EH (cell line): Measurements from ENCODE around the gene SSU72.

Source experiments
- DNase-seq: peaks from one replicate; pipeline ENCODE4 v3.0.0-alpha.2; 2015; ENCODE audit warnings: low read depth

SSU72 gene

DNA sequence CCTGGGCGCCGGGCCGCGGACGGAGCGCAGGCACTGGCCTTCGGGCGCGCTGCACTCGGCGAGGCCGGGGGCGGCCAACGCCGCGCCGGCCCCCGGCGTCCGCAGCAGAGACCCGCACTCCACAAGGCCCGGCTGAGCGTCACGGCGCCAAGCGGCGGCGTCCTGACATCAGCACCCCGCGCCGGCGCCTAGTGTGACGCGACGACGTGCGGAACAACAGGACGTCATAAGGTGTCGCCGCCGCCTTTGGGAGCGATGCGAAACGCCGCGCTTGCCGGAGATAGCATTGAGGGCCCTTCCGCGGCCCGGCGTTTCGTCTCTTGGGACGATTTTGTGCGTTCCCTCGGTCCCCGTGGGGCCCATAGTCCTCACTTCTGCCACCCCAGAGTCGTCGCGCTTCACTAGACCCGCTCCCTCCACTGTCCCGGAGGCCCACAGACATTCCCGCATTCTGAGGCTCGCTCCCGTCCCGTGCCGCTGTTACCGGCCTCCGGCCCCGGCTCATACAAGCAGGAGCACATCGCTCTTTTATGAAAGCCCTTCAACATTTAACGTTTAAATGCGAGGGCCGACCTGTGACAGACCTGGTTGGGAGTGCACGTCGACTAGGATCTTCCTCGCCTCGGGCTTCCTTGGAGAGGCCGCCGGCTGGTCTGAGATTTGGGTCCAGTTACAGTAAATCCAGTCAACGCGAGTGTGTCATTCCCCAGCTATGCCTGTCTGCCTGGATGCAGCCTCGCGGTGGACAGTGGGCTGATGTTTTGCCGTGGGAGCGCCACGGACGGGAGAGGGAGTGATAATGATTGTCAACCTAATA is at the start of gene SSU72:
Gene SSU72, minus strand, starts transcription at position 143 of the 817 bp plus-strand sequence. CDS start 306 bp downstream, outside the sequence.
- peak; percentile 89 for DNase-seq

DNA sequence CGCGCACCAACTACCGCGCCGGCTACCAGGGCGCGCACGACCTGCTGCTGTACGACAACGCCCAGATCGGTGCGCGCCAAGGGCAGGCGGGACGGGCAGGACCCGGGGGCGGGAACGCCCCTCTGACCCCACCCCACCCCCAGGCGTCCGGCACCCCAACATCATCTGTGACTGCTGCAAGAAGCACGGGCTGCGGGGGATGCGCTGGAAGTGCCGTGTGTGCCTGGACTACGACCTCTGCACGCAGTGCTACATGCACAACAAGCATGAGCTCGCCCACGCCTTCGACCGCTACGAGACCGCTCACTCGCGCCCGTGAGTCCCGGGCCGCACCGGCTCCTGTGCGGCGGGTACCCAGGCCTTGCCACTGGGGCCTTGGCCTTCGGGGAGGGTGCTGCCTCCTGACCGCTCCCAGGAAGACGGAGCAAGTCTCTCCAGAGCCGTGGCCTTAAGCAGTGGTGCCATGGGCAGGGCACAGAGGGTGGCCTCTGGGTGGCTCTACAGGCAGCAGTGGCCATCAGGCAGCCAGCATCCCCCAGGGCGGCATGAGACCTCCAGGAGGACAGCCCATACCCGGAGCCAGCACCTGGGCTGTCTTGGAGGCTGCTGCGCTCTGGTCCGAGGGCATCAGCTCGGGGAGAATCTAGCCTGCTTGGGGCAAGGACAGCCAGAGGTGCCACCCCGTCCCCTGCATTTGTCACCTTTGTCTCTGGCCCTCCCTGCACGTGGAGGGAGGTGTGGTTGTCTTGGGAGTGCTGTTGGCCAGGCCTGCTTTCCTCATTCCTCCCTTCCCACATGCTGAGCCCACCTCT is 49.2 kb upstream of the SSU72 start:
- DNase-seq: no peak

DNA sequence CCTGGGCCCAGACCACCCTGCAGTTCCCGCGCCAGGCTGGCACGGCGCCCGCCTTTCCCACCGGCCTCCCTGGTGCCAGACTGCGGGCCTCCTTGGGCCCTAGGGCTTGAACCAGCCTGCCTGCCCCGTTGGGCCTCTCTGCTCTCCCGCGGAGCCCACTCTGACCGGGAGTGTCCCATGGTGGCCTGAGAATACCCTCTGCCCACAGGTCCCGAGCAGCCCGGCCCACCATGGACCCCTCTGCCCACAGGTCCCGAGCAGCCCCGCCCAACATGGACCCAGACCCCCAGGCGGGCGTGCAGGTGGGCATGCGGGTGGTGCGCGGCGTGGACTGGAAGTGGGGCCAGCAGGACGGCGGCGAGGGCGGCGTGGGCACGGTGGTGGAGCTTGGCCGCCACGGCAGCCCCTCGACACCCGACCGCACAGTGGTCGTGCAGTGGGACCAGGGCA is 48.5 kb upstream of the SSU72 start:
- no peak for DNase-seq

DNA sequence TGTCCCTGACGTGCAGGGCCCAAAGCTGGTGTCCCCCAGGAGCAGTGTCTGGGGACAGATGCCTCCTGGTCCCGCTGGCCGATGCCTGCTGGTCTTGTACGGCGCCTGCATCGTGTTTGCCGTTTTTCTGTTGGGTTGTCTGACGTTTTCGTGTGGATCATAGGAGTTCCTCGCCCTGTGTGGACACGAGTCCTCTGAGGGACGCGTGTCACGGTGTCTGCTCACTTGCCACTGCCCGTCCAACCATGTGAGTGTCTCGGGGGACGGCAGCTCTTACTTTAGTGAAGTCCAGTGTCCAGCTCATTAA is 48.1 kb upstream of the SSU72 start:
- no peak for DNase-seq

DNA sequence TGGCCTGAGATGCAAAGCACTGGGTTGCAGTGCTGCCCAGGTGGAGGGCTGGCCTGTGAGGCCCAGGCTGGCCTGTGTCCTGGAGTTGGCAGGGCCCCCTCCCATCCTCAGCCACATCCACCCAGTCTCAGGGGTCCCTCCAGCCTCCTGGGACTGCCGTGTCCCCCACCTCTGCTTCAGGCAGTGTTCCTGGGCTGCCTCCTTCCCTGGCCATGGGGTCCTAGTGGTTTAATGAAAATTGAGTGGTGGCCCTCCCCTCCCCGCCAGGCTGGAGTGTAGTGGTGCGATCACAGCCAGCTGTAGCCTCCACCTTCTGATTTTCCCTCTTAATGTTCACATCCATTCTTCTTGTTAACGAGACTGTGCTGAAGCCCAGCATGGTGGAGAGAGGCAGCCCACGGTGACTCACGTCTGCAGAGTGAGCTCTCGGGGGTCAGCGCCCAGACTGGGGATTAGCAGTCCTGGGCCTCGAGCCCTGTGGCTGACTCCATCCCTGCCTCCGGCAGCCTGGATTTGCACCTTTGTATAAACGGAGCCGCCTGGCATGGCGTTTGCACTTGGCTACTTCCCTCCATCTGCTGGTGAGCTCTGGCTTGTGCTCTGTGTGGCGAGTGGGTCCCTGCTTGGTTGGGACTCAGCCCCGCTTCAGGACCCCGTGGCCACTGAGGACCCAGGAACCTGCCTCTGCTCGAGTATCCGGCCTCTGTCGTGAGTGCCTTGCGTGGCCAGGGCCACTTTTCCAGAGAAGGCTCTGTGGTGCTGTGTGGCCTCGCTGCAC is 47.5 kb upstream of the SSU72 start:
- no peak for DNase-seq

DNA sequence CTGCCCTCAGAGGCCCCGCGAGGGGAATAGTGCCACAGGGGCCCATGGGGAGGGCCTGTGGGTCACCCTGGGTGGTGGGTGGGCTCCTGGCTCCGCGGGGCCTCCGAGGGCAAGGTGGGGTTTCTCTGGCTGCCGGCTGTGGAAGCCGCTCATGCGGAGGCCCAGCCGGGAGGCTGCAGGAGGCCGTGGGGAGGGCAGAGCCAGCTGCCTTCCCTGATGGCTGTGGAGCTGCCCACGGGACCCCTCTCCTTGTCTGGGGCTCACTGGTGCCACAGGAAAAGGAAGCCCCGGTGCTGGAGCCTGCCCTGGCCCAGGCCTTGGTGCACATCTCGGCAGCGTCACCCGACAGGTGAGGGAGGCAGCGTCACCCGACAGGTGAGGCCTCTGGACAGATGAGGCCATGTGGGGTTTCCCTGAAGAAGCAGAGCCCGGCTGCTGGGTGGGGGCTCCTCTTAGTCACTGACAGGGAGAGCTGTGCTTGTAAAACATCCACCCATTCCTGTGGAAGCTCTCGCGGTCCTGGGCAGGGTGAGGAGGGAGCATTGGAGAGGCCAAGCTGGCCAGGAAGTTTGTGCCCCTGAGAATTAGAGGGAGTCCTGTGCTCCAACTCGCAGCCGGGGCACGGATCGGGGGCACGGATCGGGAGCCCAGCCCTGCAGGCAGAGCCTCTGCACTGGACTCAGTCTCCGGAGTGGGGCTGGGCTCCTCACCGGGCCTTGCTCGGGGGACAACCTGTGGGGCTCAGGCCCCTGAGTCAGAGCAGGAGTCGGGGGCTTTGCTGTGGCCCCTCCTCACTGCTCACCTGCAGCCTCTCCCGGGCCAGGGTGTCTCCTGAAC is 46.7 kb upstream of the SSU72 start:
- DNase-seq: no peak

DNA sequence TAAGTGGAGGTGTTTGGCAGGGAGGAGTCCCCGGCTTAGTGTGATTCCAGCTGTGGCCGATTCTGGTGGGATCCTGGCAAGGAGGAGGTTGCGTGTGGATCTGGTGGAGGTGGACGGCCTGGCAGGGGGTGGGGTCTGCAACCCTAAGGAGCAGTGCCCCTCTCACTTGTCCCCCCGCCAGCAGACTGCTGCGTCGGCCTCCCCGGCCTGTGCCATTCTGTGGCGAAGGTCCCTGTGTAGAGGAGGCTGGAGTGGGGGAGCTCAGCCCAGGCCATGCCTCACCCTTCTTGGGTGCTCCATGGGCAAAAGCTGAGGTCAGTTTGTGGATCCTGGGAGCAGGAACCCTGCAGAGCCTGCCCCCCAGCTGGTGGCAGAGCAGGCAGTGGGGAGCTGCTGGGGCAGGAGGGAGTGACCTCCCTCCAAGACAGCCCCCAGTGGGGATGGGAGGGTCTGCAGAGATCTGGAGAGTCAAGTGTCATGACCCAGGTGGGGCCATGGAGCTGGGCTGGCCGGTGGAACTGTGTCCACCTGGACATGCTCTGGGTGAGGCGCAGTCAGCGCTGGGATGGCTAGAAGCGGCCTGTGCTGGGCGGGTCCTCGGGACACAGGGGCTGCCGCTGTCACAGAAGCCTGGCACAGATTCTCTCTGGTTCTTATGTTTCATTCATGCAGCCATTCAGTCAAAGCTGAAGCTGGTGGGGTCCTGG is 45.9 kb upstream of the SSU72 start:
- DNase-seq: no peak

DNA sequence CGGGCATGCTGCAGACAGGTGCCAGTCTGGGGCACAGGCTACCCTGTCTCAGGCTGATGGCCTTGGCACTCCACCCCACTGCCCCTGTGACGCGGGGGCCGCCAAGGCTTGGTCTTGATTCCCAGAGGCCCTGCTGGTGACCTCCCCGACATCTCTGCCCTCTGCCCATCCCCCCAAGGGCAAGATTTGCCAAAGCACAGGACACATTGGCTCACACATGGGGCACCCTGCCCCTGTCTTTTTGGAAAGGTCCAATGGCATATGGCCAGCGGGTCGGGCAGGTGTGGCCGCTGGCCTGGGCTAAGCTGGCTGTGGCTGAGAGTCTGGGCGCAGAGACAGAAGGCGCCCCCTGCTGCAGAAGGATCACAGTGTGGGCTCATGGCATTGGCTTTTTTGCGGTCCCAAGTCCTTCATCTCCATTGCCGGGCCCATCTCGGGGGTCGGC is 45.3 kb upstream of the SSU72 start:
- DNase-seq: no peak

DNA sequence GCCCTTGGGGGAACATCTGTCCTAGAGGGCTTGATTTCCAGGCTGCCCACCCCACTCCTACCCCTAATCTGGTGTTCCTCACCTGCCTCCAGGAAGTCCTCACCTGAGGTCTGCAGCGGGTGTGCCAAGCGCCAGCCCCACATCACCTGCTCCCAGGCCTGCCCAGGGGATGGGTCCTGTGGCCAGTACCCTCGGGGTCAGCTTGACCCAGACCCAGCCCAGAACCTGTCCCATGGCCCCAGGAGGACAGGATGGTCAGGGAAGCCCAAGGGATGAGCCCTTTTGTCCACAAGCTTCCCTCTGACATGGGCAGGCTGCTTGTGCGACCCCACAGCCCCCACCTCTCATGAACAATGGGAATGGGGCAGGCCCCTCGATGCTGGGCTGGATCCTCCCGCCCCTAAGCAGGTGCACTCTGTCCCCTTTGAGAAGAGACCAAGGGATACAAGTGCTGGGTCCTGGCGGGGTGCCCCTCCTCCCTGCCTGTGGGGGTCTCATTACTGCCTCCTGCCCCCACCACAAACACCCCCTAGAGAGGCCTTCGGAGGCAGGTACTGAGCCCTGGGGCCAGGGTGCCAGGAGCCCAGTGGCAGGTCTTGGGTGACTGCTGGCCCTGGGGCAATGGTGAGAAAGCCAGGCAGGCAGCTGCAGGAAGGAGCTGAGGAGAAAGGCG is 43.9 kb upstream of the SSU72 start:
- no peak for DNase-seq

DNA sequence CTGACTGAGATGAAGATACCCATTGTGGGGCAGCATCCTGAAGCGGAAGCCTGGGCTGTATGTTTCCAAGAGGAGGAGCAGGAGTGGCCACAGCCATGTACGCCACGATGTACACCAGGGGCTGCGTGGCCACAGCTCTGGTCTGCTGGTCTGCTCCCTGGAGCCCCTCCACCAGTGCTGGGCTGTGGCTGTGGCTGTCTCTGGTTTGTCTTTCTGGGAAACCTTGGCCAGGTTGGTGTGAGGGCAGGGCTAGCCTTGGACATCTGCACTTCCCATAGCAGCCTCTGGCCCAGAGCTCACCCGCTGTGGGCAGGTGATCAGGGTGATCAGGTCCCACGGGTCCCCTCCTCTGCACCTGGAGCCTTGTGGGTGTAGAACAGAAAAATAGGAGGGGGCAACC is 43.3 kb upstream of the SSU72 start:
- no peak for DNase-seq

DNA sequence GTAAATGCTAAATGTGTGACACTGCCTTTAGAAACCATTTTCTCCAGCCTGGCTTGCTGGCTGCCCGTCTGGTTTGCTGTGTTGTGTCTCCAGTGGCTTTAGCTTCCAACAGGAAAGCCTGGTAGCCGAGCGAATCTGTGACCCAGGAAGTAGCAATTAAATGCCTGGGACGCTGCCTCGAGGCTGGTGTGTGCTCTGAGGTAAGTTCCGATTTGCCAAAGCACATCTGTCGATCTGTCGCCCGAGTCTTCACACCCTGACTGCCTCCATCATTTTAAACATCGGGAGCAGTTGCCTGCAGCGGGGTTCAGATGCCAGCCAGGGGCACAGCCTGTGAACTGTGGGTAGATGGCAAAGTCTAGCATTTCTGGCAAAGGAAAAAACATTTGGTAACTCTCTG is 42.9 kb upstream of the SSU72 start:
- no peak for DNase-seq

DNA sequence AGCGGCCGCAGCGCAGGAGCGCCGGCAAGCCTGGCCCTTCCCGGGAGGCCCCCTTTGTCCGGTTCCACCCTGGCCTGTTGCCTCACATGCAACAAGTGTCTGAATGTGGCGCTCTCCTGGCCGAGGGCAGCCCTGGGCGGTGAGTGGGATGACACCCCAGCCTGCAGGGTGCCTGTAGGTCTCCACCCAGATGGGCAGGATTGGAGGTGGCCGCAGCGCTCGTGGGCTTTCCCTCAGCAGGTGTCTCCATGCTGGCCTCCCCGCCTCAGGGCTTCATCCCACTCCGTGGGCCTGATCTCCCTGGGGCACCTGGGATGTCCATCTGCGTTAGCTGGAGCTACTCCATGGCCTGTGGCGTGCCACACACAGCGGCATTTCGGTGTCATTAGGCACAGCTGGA is 42.2 kb upstream of the SSU72 start:
- DNase-seq: no peak

DNA sequence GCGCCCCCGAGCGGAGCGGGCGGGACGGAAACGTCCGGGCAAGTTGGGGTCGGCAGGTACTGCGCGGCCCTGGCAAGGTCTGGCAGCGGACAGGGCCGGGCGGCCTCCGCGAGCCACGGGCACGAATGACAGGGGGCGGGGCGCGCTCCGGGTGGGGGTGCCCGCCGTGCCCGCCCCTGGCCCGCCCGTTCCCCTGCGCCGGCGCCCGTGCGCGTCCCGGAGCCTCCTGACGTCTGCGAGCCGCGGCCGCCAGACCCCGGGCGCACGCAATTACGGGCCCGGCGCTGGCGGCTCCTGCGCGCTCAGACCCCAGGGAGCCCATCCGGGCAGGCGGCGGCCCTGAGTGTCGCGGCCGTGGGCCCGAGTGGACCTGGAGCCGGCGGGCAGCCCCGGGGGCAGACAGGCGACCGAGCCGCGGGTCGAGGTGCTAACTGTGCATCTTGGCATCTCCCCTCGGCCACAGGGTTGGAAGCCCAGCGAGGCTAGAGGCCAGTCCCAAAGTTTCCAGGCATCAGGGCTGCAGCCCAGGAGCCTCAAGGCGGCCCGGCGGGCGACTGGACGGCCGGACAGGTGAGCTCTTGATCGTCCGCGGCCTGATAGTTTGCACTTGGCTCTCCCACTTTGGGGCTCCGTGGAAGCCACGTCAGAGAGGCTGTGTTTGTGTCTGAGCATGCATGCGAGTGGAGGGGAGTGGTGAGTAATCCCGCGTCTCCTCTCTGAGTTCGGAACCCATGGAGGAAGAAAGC is 41.6 kb upstream of the SSU72 start:
- peak; percentile 46 for DNase-seq

DNA sequence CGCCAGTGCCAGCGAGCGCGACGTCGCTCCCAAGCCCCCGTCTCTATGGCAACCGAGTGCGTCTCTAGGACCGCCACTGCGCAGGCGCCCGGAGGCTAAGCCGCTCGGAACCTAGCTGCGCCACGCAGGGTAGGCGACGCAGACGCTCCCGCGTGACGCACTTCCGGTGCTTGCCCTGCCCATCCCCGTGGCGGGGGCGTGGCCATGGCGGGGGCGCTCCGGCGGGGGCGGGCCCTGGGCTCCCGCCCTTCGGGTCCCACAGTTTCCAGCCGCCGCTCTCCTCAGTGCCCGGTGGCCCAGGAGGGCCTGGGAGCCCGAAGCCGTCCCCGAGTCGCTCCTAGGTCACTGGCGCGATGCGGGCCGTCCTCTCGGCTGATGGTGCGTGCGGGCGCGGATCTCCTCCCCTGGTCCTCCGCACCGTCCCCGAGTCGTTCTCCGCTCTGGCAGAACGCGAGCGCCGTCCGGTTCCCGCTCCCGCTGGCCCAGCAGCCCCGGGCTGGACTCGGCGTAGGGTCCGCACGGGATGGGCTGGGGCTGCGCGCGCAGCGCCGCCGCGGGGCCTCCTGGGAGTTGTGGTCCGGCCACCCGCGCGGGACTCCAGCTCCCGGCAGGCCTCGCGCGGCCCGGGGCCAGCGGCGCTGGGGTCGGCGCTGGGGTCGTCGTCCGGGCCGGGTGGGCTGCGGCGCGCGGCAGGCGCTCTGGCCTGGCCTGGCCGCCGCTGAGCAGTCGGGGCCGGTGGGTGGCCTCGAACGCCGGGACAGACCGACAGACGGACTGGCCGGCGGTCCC is 40.8 kb upstream of the SSU72 start, which contains the start of gene MIB2:
Gene MIB2, plus strand, starts transcription at position 245 of the 789 bp plus-strand sequence. CDS start 7,953 bp downstream, outside the sequence.
- peak; percentile 96 for DNase-seq

DNA sequence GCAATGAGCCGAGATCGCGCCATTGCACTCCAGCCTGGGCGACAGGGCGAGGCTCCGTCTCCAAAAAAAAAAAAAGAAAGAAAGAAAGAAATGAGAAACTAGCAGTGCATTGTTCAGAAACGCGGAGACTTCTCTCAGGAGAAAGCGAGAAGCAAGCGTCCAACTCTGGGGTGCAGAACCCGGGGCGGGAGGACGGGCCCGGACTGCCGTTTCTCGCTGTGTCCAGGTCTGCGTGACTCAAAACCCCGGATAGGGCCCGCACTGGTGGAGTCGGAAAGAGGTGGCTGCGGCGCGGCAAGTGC is 40.2 kb upstream of the SSU72 start:
- DNase-seq: no peak

DNA sequence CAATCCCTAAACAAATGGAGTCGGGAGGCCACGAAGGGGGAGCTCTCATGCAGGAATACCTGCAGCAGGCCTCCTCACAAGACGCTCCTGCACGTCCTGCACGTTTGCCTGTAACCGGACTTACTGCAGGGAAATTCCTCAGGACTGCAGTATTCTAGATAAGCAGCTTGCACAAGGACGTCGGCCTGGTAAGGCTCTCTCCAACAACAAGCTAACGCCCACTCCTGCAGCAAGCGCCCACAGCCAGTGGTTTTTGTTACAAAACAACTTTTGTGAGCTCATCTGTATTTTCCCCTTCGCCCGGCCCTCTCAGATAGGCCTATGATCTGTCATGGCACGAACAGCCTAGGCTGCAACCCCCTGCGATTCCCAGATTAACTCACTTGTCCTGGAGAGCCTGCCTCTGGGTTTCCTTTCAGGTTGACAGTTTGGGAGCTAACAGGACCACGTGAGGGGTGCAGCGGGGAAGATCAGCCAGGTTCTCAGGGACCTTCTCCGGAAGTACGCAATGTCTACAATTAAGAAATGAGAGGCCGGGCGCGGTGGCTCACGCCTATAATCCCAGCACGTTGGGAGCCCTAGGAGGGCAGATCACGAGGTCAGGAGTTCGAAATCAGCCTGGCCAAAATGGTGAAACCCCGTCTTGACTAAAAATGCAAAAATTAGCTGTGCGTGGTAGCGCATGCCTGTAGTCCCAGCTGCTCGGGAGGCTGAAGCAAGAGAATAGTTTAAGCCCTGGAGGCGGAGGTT is 39.7 kb upstream of the SSU72 start:
- DNase-seq: peak; percentile 15

DNA sequence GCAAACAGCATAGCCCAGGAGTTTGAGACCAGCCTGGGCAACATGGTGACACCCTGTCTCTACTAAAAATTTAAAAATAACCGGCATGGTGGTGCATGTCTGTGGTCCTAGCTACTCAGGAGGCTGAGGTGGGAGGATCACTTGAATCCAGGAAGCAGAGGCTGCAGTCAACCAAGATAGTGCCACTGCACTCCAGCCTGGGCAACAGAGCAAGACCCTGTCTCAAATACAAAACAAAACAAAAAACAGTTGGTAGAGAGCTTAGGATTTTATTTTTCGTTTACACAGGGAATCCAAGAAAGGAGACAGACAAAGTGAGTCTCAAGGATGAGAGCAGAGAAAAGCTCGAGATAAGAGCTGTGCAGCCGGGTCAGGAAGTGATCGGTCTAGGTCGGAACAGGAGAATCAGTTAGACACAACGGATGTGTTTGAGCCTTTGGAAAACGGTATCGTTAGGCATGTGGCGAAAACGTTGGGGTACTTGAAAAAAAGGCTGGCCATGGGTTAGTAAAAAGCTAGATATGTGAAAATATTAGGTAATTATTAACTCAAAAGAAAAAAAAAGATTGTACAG is 38.9 kb upstream of the SSU72 start:
- no peak for DNase-seq

DNA sequence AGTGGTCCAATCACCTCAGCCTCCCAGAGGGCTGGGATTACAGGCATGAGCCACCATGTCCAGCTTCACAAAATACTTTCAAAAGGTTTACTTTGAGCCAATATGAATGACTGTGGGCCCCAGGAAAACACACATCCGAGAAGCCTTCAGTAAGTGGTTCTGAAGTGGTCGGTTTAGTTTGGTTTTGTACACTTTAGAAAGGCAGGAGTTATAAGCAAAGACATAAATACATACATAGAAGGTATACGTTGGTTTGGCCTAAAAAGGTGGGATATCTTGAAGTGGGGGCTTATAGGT is 37.4 kb upstream of the SSU72 start:
- DNase-seq: no peak
